Measurements from ENCODE around the gene SH2D3C.
"Not testable (repeated sequence)": the region's sequence is repeated elsewhere in the genome, so short reads cannot be mapped to it uniquely, and the experiment has no call there.

Gene SH2D3C

DNA sequence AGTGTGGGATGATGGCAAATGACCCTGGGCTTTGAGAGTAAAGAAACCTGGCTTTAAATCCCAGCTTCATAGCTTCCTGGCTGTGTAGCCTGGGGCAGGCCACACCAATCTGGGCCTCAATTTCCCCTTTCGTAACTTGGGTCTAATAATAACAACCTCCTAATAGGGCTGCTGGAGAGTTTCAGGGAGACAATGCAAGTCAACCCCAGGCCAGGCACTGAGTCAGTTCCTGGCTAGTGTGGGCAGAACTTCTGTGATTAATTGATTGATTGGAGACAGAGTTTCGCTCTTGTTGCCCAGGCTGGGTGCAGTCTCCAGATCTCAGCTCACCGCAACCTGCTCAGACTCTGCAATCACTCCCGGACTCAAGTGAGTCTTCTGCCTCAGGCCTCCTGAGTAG, 3.3 kb upstream of the SH2D3C start:
- ATAC-seq = no peak
- TF ChIP-seq RARB (CRISPR knock-in tag; IDR thresholded peaks at IDR 0.05) (no peak), PPARA (CRISPR knock-in tag; IDR thresholded peaks at IDR 0.05; ENCODE audit: borderline replicate concordance) (no peak), OSR1 (CRISPR knock-in tag; IDR thresholded peaks at IDR 0.05) (no peak), ZFP3 (CRISPR knock-in tag; IDR thresholded peaks at IDR 0.05) (no peak), ZC3H10 (CRISPR knock-in tag; IDR thresholded peaks at IDR 0.05) (no peak), ZNF70 (CRISPR knock-in tag; IDR thresholded peaks at IDR 0.05) (no peak), ZNF8 (CRISPR knock-in tag; IDR thresholded peaks at IDR 0.05) (no peak), ZNF565 (CRISPR knock-in tag; conservative IDR thresholded peaks at IDR 0.05; ENCODE audit: low read depth) (no peak)
- TF ChIP-seq, protein P1, sequence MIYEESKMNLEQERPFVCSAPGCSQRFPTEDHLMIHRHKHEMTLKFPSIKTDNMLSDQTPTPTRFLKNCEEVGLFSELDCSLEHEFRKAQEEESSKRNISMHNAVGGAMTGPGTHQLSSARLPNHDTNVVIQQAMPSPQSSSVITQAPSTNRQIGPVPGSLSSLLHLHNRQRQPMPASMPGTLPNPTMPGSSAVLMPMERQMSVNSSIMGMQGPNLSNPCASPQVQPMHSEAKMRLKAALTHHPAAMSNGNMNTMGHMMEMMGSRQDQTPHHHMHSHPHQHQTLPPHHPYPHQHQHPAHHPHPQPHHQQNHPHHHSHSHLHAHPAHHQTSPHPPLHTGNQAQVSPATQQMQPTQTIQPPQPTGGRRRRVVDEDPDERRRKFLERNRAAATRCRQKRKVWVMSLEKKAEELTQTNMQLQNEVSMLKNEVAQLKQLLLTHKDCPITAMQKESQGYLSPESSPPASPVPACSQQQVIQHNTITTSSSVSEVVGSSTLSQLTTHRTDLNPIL (CRISPR knock-in tag; IDR thresholded peaks at IDR 0.05; ENCODE audit: low read depth) = no peak

DNA sequence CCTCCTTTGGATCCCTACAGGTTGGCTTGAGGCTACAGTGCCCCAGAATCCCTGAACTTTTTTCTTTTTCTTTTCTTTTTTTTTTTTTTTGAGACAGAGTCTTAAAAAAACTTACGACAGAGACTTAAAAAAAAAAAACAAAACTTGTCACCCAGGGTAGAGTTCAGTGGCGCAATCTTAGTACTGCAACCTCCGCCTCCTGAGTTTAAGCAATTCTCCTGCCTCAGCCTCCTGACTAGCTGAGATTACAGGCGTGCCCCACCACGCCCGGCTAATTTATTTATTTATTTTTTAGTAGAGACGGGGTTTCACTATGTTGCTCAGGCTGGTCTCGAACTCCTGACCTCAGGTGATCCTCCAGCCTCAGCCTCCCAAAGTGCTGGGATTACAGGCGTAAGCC, 2.4 kb upstream of the SH2D3C start:
- ATAC-seq = not testable (repeated sequence)

DNA sequence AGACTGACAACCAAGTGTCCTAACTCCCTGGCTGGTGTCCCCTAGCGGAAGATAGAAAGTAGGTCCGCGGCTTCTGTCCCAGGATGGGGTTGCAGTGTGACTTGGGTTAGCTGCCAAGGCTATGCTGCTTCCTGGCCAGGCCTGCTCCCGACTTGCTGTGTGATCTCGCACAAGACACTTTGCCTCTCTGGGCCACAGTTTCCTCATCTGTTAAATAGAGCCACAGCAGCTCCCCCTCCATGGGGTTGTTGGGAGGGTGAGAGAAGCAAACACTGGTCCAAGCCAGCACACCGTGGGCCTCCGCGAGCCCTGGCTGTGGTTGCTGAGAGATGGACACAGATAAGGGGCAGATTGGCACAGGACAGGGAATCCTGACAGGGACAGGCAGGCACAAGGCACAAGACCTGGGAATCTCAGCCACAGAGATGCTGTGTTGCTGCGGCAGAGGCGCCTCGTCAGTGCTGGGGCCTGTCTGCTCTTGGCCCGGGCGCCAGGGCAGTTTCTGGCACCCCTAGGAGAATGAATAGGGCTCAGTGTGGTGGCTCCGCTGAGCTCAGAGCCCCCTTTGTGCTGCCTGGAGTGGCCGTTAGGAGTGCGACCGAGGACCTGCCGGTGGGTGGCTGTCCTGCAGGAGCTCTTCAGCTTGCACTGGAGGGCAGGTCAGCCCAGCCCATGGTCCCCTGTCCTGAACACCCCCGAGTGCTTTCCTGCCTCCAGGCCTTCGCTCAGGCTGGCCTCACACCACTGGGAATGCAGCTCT, 1.8 kb upstream of the SH2D3C start:
- TF ChIP-seq ZC3H10 (CRISPR knock-in tag; IDR thresholded peaks at IDR 0.05) (no peak), PPARA (CRISPR knock-in tag; IDR thresholded peaks at IDR 0.05; ENCODE audit: borderline replicate concordance) (no peak), RARB (CRISPR knock-in tag; IDR thresholded peaks at IDR 0.05) (no peak), BACH2 (CRISPR knock-in tag; IDR thresholded peaks at IDR 0.05; ENCODE audit: borderline replicate concordance) (no peak), CSDC2 (CRISPR knock-in tag; IDR thresholded peaks at IDR 0.05) (no peak), ESRRG (CRISPR knock-in tag; IDR thresholded peaks at IDR 0.05) (no peak), ZNF70 (CRISPR knock-in tag; IDR thresholded peaks at IDR 0.05) (no peak), ZFP3 (CRISPR knock-in tag; IDR thresholded peaks at IDR 0.05) (no peak), ARNTL (CRISPR knock-in tag; IDR thresholded peaks at IDR 0.05; ENCODE audit: borderline replicate concordance, low read depth) (no peak), ZNF565 (CRISPR knock-in tag; conservative IDR thresholded peaks at IDR 0.05; ENCODE audit: low read depth) (no peak), SNAI2 (CRISPR knock-in tag; IDR thresholded peaks at IDR 0.05) (no peak), OSR1 (CRISPR knock-in tag; IDR thresholded peaks at IDR 0.05) (no peak)
- TF ChIP-seq, protein P2, sequence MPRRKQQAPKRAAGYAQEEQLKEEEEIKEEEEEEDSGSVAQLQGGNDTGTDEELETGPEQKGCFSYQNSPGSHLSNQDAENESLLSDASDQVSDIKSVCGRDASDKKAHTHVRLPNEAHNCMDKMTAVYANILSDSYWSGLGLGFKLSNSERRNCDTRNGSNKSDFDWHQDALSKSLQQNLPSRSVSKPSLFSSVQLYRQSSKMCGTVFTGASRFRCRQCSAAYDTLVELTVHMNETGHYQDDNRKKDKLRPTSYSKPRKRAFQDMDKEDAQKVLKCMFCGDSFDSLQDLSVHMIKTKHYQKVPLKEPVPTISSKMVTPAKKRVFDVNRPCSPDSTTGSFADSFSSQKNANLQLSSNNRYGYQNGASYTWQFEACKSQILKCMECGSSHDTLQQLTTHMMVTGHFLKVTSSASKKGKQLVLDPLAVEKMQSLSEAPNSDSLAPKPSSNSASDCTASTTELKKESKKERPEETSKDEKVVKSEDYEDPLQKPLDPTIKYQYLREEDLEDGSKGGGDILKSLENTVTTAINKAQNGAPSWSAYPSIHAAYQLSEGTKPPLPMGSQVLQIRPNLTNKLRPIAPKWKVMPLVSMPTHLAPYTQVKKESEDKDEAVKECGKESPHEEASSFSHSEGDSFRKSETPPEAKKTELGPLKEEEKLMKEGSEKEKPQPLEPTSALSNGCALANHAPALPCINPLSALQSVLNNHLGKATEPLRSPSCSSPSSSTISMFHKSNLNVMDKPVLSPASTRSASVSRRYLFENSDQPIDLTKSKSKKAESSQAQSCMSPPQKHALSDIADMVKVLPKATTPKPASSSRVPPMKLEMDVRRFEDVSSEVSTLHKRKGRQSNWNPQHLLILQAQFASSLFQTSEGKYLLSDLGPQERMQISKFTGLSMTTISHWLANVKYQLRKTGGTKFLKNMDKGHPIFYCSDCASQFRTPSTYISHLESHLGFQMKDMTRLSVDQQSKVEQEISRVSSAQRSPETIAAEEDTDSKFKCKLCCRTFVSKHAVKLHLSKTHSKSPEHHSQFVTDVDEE (CRISPR knock-in tag; IDR thresholded peaks at IDR 0.05) = no peak
- TF ChIP-seq, protein P1 (CRISPR knock-in tag; IDR thresholded peaks at IDR 0.05; ENCODE audit: low read depth) = no peak
- TF ChIP-seq, protein P3, sequence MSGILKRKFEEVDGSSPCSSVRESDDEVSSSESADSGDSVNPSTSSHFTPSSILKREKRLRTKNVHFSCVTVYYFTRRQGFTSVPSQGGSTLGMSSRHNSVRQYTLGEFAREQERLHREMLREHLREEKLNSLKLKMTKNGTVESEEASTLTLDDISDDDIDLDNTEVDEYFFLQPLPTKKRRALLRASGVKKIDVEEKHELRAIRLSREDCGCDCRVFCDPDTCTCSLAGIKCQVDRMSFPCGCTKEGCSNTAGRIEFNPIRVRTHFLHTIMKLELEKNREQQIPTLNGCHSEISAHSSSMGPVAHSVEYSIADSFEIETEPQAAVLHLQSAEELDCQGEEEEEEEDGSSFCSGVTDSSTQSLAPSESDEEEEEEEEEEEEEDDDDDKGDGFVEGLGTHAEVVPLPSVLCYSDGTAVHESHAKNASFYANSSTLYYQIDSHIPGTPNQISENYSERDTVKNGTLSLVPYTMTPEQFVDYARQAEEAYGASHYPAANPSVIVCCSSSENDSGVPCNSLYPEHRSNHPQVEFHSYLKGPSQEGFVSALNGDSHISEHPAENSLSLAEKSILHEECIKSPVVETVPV (CRISPR knock-in tag; IDR thresholded peaks at IDR 0.05) = no peak
- no peak for ATAC-seq

DNA sequence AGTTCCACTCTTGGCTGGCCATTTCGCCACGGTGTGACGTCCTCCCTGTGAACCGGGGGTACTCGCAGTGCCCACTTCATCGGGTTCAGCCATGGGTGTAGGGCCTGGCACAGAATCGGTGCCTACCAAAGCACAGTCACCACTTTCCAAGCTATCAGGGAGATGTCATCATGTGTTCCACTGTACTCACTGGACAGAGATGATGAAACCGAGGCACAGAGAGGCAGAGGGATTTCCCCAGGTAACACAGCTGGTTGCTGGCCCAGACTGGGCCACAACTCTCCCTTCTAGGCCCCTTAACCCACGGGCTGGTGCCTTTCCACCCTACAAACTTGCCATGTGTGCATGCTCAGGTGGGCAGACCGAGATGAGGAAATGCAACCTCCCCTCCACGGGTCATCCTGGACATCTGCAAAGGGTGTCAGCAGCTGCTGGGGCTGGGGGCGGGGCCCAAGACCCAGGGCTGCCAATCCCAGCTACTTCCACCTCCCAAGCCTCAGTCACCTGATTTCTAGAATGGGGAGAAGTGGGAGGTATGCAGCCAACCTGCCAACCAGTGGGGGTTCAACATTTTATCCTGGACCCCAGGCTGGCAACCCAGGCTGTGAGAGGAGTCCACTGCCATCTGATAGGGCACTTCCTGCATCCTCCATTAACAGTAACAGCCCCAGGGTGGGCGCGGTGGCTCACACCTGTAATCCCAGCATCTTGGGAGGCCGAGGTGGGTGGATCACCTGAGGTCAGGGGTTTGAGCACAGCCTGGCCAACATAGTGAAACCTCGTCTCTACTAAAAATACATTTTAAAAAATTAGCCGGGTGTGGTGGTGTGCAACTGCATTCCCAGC, 893 bp upstream of the SH2D3C start:
- no peak for ATAC-seq

More for the DNA sequence above, 893 bp upstream of the SH2D3C start:
- TF ChIP-seq ZFP30 (CRISPR knock-in tag; IDR thresholded peaks at IDR 0.05) = no peak
- TF ChIP-seq, protein P3 (CRISPR knock-in tag; IDR thresholded peaks at IDR 0.05) = no peak
- TF ChIP-seq, protein P2 (CRISPR knock-in tag; IDR thresholded peaks at IDR 0.05) = no peak
